HL-60/S4 treated with retinoic acid at 250 ng/mL for 4 days and 3 days (cell line): Measurements from ENCODE around the gene TLX1.

Experiments
- in situ Hi-C: fragments of 300-500 bp; cut with MboI; formaldehyde crosslinking; loops from 2 replicates; pipeline ENCODE4 v1.7.0; 2022; ENCODE audit warnings: low sequenced_read_pairs

TLX1 gene

GRCh38 chr10:101133489-101134298 is 2.6 kb downstream of the TLX1 start:
- in situ Hi-C loops: no loop called here

GRCh38 chr10:101134299-101135127 is 3.4 kb downstream of the TLX1 start:
- in situ Hi-C loops: no loop called here

DNA sequence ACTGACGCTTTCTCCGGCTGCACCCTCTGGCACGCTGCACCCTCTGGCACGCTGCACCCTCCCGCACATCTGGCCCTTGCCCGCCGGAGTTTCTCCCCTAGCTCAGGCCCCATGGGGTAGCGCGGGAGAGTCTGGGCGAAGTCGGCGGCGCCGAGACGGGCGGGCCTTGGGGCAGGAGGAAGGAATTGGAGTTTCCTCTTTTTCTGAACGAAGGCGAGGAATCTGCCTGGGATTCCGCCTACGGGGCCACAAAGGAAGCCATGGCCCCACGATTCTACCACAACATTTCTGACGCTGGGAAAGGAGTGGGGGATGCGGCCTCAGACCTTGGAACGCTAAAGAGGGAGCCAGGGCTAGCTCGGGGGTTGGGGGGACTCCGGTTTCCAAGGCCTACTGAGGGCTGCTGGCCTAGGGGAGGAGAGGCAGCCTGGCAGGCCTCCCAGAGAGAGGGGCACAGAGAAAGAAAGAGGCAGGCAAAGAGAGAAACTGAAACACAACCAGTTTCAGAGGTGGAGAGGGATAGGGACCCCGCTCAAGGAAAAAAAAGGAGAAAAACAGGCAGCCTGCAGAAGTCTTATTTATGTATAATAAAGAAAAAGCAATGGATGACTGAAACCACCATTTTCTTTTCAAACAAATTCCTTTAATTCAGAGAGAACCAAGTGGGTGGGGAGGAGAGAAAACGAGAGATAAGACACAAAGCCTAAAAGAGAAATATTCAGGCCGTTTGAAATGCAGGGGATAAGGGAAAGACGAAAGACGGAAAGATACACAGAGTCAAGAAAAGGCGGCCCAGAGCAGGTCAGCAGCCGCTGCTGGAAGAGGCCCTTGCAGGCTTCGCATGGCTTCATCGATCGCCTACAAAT is 4.3 kb downstream of the TLX1 start:
- in situ Hi-C loops: no loop called here

DNA sequence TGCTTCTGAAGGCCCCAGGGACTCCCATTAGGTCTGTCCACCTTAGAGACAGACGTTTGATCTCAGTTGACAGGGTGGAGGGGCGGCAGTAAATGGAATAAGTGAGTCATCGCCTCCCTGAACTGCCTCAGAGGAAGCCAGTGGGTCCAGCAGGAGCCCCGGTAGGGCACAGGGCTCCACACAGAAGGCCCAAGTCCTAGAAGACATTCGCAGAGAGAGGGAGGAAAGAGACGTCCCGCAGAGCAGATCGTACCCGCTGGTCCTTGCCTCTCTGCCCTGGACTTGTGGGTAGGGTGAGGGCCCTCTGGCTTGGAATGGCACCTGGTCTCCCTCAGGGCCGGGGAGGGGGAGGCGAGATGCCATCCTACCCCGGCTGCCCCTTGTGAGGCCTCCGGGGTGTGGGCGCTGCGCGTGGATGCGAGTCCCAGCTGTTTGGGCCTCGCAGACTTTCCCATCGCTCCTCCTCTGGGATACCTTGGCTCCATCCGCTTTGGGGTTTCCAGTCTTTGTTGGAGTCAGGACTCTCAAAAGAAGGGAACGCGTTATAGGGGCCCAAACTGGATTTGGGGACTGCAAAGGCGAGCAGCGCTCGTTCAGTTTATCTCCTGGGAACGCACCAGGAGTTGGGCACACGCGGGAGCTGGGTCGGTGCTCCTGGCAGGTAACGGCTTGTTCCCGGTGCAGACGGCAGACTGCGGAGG is 5.1 kb downstream of the TLX1 start:
- in situ Hi-C loops: no loop called here

- in situ Hi-C loops: no loop called here
Observed at GRCh38 chr10:101136708-101137121, 5.6 kb downstream of the TLX1 start.

- in situ Hi-C loops: no loop called here
Observed at GRCh38 chr10:101137271-101137670, 6.2 kb downstream of the TLX1 start.

DNA sequence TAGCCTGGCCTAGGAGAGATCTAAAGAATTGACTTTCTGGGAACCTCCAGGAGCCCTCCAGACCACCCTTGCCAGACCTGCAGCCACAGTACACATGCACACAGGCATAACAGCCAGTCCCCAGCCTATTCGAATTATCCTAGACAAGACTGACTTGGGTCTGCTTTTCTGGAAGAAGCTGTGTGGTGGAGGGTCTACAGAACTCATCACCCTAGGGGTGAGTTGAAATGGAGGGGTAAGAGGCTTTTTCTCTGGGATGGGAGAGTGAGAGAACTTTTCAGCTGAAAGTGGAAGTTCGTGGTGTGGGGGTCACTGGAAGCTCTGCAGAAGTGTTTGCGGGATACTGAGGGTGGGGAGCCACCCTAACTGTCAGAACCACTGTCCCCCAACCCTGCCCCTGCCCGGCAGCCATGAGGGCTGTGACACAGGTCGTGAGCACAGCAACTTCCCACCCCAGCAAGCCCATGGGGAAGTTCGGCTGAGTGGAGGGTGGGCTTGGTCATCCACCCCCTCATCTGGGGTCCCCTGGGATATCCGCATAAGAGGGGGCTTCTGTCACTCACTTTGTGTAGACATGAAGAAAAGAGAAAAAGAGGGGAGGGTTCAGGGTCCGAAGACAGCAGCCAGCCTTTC is 7.8 kb downstream of the TLX1 start:
- in situ Hi-C loops: no loop called here

- in situ Hi-C loops: no loop called here
Observed at GRCh38 chr10:101139421-101139911, 8.4 kb downstream of the TLX1 start.

DNA sequence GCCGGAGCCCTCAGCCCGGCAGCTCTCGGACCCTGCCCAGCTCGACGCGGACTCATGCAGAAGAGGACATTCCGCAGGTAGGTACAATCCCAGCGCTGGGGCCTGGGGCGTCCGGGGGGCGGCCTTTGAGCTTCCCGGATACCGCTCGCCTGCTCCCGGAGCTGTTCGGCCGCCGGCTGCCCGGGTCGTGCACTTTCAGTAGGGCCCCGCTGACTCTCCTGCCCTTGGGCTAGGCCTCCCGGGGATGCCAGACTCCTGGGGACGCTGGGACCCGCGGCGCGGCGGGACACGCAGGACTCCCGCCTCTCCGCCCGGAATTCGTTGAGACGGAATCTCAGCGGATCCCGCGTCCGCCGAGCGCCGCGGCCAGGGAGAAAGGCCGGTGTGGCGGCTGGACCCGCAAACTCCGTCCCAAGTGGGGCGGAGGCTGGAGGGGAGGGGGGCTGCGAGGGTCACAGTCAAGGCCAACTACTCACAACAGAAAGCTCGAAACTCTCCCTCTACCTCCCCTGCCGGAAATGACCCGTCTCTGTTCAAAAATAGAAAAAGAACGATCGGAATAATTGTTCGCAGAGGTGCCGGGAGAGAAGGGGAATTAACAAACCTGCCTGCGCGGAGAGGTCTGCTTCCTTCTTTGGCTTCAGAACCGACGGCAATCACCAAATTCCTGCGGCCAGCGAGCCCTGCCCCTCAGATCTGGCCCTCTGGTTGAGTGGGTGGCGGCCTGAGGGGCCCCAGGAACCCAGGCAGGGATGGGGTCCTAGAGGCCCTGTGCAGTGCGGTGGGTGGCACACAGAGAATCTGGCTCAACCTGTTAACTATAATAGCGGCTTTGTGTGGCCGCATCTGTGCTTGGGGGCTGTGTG is 9.2 kb downstream of the TLX1 start:
- in situ Hi-C loops: no loop called here

- in situ Hi-C loops: no loop called here
Observed at GRCh38 chr10:101140950-101141615, 10.0 kb downstream of the TLX1 start.

- in situ Hi-C loops: no loop called here
Observed at GRCh38 chr10:101141616-101142532, 10.8 kb downstream of the TLX1 start.

DNA sequence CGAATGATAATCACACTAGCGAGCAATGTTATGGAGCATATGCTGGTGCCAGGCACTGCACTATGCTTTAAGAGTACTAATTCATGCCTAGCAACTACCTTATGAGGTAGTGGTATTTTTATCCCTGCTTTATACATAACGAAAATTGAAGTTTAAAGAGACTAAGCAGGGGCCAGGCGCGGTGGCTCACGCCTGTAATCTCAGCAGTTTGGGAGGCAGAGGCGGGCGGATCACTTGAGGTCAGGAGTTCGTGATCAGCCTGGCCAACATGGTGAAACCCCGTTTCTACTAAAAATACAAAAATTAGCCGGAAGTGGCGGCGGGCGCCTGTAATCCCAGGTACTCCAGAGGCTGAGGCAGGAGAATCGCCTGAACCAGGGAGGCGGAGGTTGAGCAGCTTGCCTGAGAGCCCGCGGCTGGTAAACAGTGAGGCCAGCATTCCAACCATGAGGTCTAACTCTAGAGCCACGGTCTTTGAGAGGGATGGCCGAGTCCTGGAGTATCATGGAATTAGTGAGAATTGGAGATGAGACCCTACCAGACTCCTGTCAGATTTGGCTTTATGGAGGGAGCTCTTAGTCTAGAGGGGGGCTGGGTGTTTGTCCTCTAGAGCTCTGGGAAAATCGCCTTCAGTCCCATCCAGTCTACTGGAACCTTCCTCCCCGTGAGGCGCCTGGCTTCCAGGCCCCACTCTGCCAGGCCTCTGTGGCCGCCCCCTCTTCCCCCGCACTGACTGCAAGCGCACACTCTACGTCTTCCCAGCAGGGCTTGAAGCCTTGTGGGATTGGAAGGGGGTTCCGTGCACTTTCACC is 11.6 kb downstream of the TLX1 start:
- in situ Hi-C loops: no loop called here

DNA sequence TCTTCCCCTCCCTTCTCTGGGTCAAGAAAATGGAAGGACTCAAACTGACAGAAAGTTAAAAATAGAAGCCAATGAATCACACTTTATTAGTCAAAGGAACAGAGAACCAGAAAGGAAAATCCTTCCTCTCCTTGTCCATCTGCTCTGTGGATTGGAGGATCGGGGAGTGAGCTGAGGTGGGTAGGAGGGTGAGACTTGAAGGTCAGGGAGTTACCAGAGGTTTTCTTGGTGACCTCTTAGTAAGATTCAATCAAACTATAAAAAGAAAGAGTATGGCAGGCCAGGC is 12.2 kb downstream of the TLX1 start:
- in situ Hi-C loops: no loop called here

GRCh38 chr10:101144053-101144452 is 13.0 kb downstream of the TLX1 start:
- in situ Hi-C loops: no loop called here

- in situ Hi-C loops: no loop called here
Observed at GRCh38 chr10:101145145-101145544, 14.0 kb downstream of the TLX1 start.

DNA sequence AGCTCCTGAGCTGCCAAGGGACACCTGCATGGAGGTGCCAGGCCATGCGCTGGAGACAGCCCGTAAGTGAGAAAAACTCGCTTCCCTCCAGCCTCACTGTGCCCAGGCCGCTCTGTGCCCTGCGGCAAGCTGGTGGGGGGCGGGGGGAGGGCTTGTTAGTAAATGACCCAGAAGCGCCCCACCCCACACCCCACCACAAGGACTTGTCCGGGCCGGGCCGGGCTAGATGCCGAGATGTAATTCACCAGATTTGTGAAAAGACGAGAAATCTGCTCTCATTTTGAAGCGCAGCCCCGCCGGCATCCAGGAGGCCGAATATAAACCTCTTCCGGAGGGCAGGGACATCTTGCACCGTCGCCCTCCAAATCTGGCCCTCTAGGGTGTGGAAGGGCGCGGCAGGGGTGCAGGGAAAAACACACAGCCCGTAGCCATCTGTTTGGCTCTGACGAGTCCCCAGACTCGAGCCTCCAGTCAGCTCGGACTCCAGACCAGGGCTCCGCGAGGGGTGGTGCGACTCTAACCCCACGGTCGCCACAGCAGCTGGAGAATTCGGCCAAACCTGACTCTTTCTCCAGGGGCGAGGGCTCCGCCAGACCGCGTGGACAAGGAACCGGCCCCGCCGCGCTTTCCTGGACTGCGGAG is 14.8 kb downstream of the TLX1 start:
- in situ Hi-C loops: no loop called here
